ENCODE results near the gene DOCK6.

The DOCK6 gene

GRCh38 chr19:11273296-11273695 lies 11.0 kb upstream of the DOCK6 start:
- no peak for DNase-seq

- DNase-seq = no peak
These were observed 7.1 kb upstream of the DOCK6 start for GRCh38 chr19:11269408-11269807.

GRCh38 chr19:11268783-11269267 lies 6.5 kb upstream of the DOCK6 start:
- DNase-seq = no peak

GRCh38 chr19:11267316-11268085 lies 5.2 kb upstream of the DOCK6 start:
- no peak for DNase-seq

GRCh38 chr19:11265785-11266236 lies 3.5 kb upstream of the DOCK6 start:
- no peak for DNase-seq

GRCh38 chr19:11265177-11265784 lies 3.0 kb upstream of the DOCK6 start:
- no peak for DNase-seq

GRCh38 chr19:11264452-11265176 lies 2.3 kb upstream of the DOCK6 start:
- no peak for DNase-seq

GRCh38 chr19:11263726-11264125 lies 1.4 kb upstream of the DOCK6 start:
- no peak for DNase-seq

GRCh38 chr19:11261431-11261970 lies 823 bp downstream of the DOCK6 start:
- no peak for DNase-seq

- no peak for DNase-seq
These were observed 1.3 kb downstream of the DOCK6 start for GRCh38 chr19:11260996-11261395.

- no peak for DNase-seq
These were observed 4.4 kb downstream of the DOCK6 start for GRCh38 chr19:11257846-11258380.

GRCh38 chr19:11256189-11256588 lies 6.1 kb downstream of the DOCK6 start:
- no peak for DNase-seq

GRCh38 chr19:11254666-11255065 lies 7.7 kb downstream of the DOCK6 start:
- DNase-seq = no peak

- no peak for DNase-seq
These were observed 9.5 kb downstream of the DOCK6 start for GRCh38 chr19:11252665-11253355.

GRCh38 chr19:11251650-11252314 lies 10.5 kb downstream of the DOCK6 start:
- no peak for DNase-seq

- DNase-seq = no peak
These were observed 11.1 kb downstream of the DOCK6 start for GRCh38 chr19:11251217-11251616.

GRCh38 chr19:11248852-11249251 lies 13.5 kb downstream of the DOCK6 start:
- no peak for DNase-seq

- no peak for DNase-seq
These were observed 14.4 kb downstream of the DOCK6 start for GRCh38 chr19:11247934-11248333.

GRCh38 chr19:11247391-11247790 lies 14.9 kb downstream of the DOCK6 start:
- DNase-seq = no peak

GRCh38 chr19:11246941-11247340 lies 15.4 kb downstream of the DOCK6 start:
- DNase-seq = no peak

GRCh38 chr19:11244846-11245589 lies 17.3 kb downstream of the DOCK6 start:
- DNase-seq = no peak
